Measurements from ENCODE around the gene ZNF143.

Gene ZNF143

GRCh38 chr11:9574622-9575259 lies 113.9 kb downstream of the ZNF143 start:
- no peak for ATAC-seq
- peaks cover 29% of the 10 kb centered on the region for H3K4me1 Mint-ChIP-seq
- H3K36me3 Mint-ChIP-seq, result peaks cover 72% of the 10 kb centered on the region
- peak overlapping the region; percentile 85 for H3K27ac Mint-ChIP-seq
- H3K9me3 Mint-ChIP-seq, result no peaks in the 10 kb centered on the region
- peak in 1 of 2 donors; percentile 64 for DNase-seq (ENCODE audit: low spot score in 2 of 2)
- H3K4me3 Mint-ChIP-seq, result peak overlapping the region; percentile 89

GRCh38 chr11:9575260-9576240 lies 114.7 kb downstream of the ZNF143 start:
- Mint-ChIP-seq H3K4me1 (peaks cover 29% of the 10 kb centered on the region), H3K9me3 (no peaks in the 10 kb centered on the region), H3K36me3 (peaks cover 80% of the 10 kb centered on the region), H3K27ac (peak overlapping the region; percentile 85), H3K4me3 (peak overlapping the region; percentile 89)
- DNase-seq (ENCODE audit: low spot score in 2 of 2), result no peak
- no peak for ATAC-seq

- H3K4me3 Mint-ChIP-seq, result peak overlapping the region; percentile 89
- ATAC-seq, result no peak
- H3K36me3 Mint-ChIP-seq, result peaks cover 92% of the 10 kb centered on the region
- H3K4me1 Mint-ChIP-seq, result peaks cover 29% of the 10 kb centered on the region
- no peaks in the 10 kb centered on the region for H3K9me3 Mint-ChIP-seq
- H3K27ac Mint-ChIP-seq, result peak overlapping the region; percentile 80
- DNase-seq (ENCODE audit: low spot score in 2 of 2), result no peak
Observed at GRCh38 chr11:9576701-9577381, 116.0 kb downstream of the ZNF143 start.

- no peak for DNase-seq (ENCODE audit: low spot score in 2 of 2)
- Mint-ChIP-seq H3K4me3 (peak overlapping the region; percentile 89), H3K36me3 (peaks cover 92% of the 10 kb centered on the region), H3K4me1 (peaks cover 29% of the 10 kb centered on the region), H3K27ac (peak overlapping the region; percentile 80), H3K9me3 (no peaks in the 10 kb centered on the region)
- no peak for ATAC-seq
Observed at GRCh38 chr11:9577556-9577955, 116.7 kb downstream of the ZNF143 start.
